ENCODE data around the gene C16orf74.
A peak's percentile ranks its signal among the peaks of the same experiment; 100 is the strongest.

C16orf74 gene

DNA sequence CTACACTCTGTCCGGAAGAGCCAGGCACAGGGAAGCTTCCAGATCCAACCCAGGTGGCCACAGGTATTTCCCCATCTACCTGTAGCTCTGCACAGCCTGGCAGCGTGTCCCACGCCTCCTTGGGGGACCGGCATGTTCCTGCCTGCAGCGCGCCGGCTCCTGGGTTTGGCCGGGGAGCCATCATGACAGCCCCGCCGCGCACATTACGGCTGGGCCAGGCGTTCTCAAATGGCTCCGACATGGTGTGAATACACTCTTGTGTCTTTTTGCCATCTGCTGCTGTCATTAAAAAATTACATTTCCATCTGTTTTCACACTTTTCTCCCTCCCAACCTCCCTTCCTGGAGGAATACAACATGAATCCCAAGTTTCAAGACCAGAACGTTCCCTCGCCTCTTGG is 54.1 kb downstream of the C16orf74 start:
- TF ChIP-seq CTCF (IDR thresholded peaks at IDR 0.05; ENCODE audit: low read depth, low read length) = no peak
- no peak overlapping the region for H3K4me3 ChIP-seq (ENCODE audit: low read depth, low read length)

- H3K4me3 ChIP-seq (ENCODE audit: low read depth, low read length) = no peak overlapping the region
- no peak for TF ChIP-seq CTCF (IDR thresholded peaks at IDR 0.05; ENCODE audit: low read depth, low read length)
Measured at GRCh38 chr16:85695196-85696128, 55.4 kb downstream of the C16orf74 start.

- no peak overlapping the region for H3K4me3 ChIP-seq (ENCODE audit: low read depth, low read length)
- TF ChIP-seq CTCF (IDR thresholded peaks at IDR 0.05; ENCODE audit: low read depth, low read length) = no peak
Measured at GRCh38 chr16:85690469-85691064, 60.3 kb downstream of the C16orf74 start.

GRCh38 chr16:85689950-85690320 is 61.0 kb downstream of the C16orf74 start:
- H3K4me3 ChIP-seq (ENCODE audit: low read depth, low read length) = no peak overlapping the region
- no peak for TF ChIP-seq CTCF (IDR thresholded peaks at IDR 0.05; ENCODE audit: low read depth, low read length)

DNA sequence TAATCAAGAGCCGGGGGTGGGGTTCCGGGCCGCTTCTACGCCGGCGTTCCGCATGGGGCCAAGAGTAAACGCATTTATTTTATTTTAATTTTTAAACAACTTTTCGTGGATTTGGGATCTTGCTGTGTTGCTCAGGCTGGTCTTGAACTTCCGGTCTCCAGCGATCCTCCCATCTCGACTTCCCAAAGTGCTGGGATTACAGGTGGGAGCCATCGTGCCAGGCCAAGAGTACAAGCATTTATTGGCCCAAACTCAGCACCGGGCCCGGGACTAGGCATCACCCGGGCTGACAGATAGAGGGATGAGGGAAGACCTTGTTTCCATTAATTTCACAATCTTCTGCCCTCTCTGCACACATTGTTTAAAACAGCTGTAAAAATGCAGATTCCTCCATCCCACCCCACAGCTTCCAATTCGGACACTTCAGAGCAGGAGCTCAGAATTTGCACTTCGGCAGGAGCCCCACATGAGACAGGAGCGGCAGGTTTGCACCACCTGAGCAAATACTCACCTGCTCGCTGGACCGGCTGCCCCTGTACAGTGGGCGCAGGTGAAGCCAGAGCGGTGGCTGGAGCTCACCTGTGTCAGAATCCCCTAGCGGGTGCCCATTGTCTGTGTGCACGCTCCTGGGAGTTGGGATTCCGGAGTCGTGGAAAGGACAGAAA is 61.5 kb downstream of the C16orf74 start:
- TF ChIP-seq CTCF (IDR thresholded peaks at IDR 0.05; ENCODE audit: low read depth, low read length) = no peak

GRCh38 chr16:85688586-85689284 is 62.2 kb downstream of the C16orf74 start, which contains the start of gene GINS2:
Gene GINS2, minus strand, starts transcription at chr16:85688954. Its CDS starts 56 bp downstream, at chr16:85688898.
- H3K4me3 ChIP-seq (ENCODE audit: low read depth, low read length) = peak within 1 kb of the TSS; percentile 77
- no peak for TF ChIP-seq CTCF (IDR thresholded peaks at IDR 0.05; ENCODE audit: low read depth, low read length)

More for the DNA sequence above, 61.5 kb downstream of the C16orf74 start:
- H3K4me3 ChIP-seq (ENCODE audit: low read depth, low read length) = peak overlapping the region; percentile 58

All from WI38 (cell line).